Measurements from ENCODE around the gene MYO3B. TPM values are rescaled to one million over a fixed set of nuclear protein-coding genes. Genes with fewer than 3 reads are reported as not detected.

The MYO3B gene
- polyA plus RNA-seq, 1 of the 3 experiments (the other 2 are of a cell fraction), result not detected

GRCh38 chr2:170215021-170215420, 37.1 kb downstream of the MYO3B start:
- H3K4me2 ChIP-seq, result no peak overlapping the region

GRCh38 chr2:170216428-170216827, 38.5 kb downstream of the MYO3B start:
- POLR2A ChIA-PET, result no interaction called here
- CTCF ChIA-PET, result interaction anchor here (1.1 to 2.8 kb wide), 2 partner anchors 20 to 53 kb away, joined by 3 to 9 read pairs; no protein-coding TSS in a partner anchor

More at GRCh38 chr2:170215021-170215420, 37.1 kb downstream of the MYO3B start:
- no peaks in the 10 kb centered on the region for H3F3A ChIP-seq (replicated peaks; ENCODE audit: insufficient read depth)
- no peaks in the 10 kb centered on the region; a peak in 2 of 4 replicates for H3K4me1 ChIP-seq (ENCODE audit: control insufficient read depth in 1 of 2, insufficient read depth in 2 of 2, low read depth in 1 of 2, low read length in 1 of 2)
- H3K4me3 ChIP-seq (ENCODE audit: low read depth in 2 of 2, low read length in 1 of 2), result no peak overlapping the region
- DNase-seq, result no peak
- no peaks in the 10 kb centered on the region for H3K9me2 ChIP-seq
- H3K36me3 ChIP-seq (replicated peaks in 1 of 2; ENCODE audit: control insufficient read depth in 1 of 2, insufficient read depth in 2 of 2, low read length in 1 of 2), result no peaks in the 10 kb centered on the region
- no peak overlapping the region for H2AFZ ChIP-seq (ENCODE audit: low read depth)
- TF ChIP-seq TAF1 (IDR thresholded peaks at IDR 0.05; ENCODE audit: borderline replicate concordance, low read depth, low read length) (no peak), GATA2 (CRISPR knock-in tag; IDR thresholded peaks at IDR 0.05) (no peak)
- TF ChIP-seq, protein P1, sequence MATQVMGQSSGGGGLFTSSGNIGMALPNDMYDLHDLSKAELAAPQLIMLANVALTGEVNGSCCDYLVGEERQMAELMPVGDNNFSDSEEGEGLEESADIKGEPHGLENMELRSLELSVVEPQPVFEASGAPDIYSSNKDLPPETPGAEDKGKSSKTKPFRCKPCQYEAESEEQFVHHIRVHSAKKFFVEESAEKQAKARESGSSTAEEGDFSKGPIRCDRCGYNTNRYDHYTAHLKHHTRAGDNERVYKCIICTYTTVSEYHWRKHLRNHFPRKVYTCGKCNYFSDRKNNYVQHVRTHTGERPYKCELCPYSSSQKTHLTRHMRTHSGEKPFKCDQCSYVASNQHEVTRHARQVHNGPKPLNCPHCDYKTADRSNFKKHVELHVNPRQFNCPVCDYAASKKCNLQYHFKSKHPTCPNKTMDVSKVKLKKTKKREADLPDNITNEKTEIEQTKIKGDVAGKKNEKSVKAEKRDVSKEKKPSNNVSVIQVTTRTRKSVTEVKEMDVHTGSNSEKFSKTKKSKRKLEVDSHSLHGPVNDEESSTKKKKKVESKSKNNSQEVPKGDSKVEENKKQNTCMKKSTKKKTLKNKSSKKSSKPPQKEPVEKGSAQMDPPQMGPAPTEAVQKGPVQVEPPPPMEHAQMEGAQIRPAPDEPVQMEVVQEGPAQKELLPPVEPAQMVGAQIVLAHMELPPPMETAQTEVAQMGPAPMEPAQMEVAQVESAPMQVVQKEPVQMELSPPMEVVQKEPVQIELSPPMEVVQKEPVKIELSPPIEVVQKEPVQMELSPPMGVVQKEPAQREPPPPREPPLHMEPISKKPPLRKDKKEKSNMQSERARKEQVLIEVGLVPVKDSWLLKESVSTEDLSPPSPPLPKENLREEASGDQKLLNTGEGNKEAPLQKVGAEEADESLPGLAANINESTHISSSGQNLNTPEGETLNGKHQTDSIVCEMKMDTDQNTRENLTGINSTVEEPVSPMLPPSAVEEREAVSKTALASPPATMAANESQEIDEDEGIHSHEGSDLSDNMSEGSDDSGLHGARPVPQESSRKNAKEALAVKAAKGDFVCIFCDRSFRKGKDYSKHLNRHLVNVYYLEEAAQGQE (IDR thresholded peaks at IDR 0.05; ENCODE audit: low read depth, low read length), result no peak
- no peak overlapping the region for H3K27ac ChIP-seq (ENCODE audit: low read depth in 2 of 2, low read length in 1 of 2)
- H4K20me1 ChIP-seq (ENCODE audit: insufficient read depth), result no peaks in the 10 kb centered on the region
- no peak overlapping the region for H3K9ac ChIP-seq
- no peaks in the 10 kb centered on the region for H3K79me2 ChIP-seq (ENCODE audit: insufficient read depth)
- H3K27me3 ChIP-seq (ENCODE audit: insufficient read depth), result no peaks in the 10 kb centered on the region
- WGBS (ENCODE audit: low lambda C conversion rate), result 40% methylated on average over 2 of the region's 2 CpGs
- POLR2A ChIA-PET, result no interaction called here
- CTCF ChIA-PET, result no interaction called here
- no peaks in the 10 kb centered on the region for H3K9me3 ChIP-seq

More at GRCh38 chr2:170216428-170216827, 38.5 kb downstream of the MYO3B start:
- no peak for DNase-seq
- WGBS (ENCODE audit: low lambda C conversion rate), result 86% methylated on average over 3 of the region's 3 CpGs
- H3K9me2 ChIP-seq, result no peaks in the 10 kb centered on the region
- H3K27ac ChIP-seq (ENCODE audit: low read depth in 2 of 2, low read length in 1 of 2), result no peak overlapping the region
- no peaks in the 10 kb centered on the region; a peak in 2 of 4 replicates for H3K4me1 ChIP-seq (ENCODE audit: control insufficient read depth in 1 of 2, insufficient read depth in 2 of 2, low read depth in 1 of 2, low read length in 1 of 2)
- no peaks in the 10 kb centered on the region for H3K27me3 ChIP-seq (ENCODE audit: insufficient read depth)
- H3K4me3 ChIP-seq (ENCODE audit: low read depth in 2 of 2, low read length in 1 of 2), result no peak overlapping the region
- no peaks in the 10 kb centered on the region for H3K36me3 ChIP-seq (replicated peaks in 1 of 2; ENCODE audit: control insufficient read depth in 1 of 2, insufficient read depth in 2 of 2, low read length in 1 of 2)
- H3F3A ChIP-seq (replicated peaks; ENCODE audit: insufficient read depth), result no peaks in the 10 kb centered on the region
- TF ChIP-seq RXRA (IDR thresholded peaks at IDR 0.05; ENCODE audit: borderline replicate concordance, low read depth) (no peak), YY1 (IDR thresholded peaks at IDR 0.05; ENCODE audit: low read depth) (no peak), TAF1 (IDR thresholded peaks at IDR 0.05; ENCODE audit: borderline replicate concordance, low read depth, low read length) (no peak), SIN3A (IDR thresholded peaks at IDR 0.05; ENCODE audit: borderline replicate concordance, low read depth, low read length) (no peak), USF1 (IDR thresholded peaks at IDR 0.05; ENCODE audit: borderline replicate concordance, low read depth) (no peak), MAX (IDR thresholded peaks at IDR 0.05; ENCODE audit: low read depth) (no peak), GATA2 (CRISPR knock-in tag; IDR thresholded peaks at IDR 0.05) (no peak), USF2 (IDR thresholded peaks at IDR 0.05; ENCODE audit: borderline replicate concordance, low read depth, low read length) (no peak), ELF1 (IDR thresholded peaks at IDR 0.05) (no peak), MEF2A (IDR thresholded peaks at IDR 0.05; ENCODE audit: borderline replicate concordance, low read depth) (no peak)
- TF ChIP-seq, protein P2, sequence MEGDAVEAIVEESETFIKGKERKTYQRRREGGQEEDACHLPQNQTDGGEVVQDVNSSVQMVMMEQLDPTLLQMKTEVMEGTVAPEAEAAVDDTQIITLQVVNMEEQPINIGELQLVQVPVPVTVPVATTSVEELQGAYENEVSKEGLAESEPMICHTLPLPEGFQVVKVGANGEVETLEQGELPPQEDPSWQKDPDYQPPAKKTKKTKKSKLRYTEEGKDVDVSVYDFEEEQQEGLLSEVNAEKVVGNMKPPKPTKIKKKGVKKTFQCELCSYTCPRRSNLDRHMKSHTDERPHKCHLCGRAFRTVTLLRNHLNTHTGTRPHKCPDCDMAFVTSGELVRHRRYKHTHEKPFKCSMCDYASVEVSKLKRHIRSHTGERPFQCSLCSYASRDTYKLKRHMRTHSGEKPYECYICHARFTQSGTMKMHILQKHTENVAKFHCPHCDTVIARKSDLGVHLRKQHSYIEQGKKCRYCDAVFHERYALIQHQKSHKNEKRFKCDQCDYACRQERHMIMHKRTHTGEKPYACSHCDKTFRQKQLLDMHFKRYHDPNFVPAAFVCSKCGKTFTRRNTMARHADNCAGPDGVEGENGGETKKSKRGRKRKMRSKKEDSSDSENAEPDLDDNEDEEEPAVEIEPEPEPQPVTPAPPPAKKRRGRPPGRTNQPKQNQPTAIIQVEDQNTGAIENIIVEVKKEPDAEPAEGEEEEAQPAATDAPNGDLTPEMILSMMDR (IDR thresholded peaks at IDR 0.05), result no peak
- H3K4me2 ChIP-seq, result no peak overlapping the region
- H4K20me1 ChIP-seq (ENCODE audit: insufficient read depth), result no peaks in the 10 kb centered on the region
- no peak overlapping the region for H3K9ac ChIP-seq
- no peaks in the 10 kb centered on the region for H3K79me2 ChIP-seq (ENCODE audit: insufficient read depth)
- no peak overlapping the region for H2AFZ ChIP-seq (ENCODE audit: low read depth)
- H3K9me3 ChIP-seq, result no peaks in the 10 kb centered on the region

All from SK-N-SH (cell line).